RWPE1 (cell line): ENCODE results near the gene PDZRN4.
"Not testable (repeated sequence)": the region's sequence is repeated elsewhere in the genome, so short reads cannot be mapped to it uniquely, and the experiment has no call there.

Experiments
- CTCF ChIA-PET: fragments of 350-600 bp; sonication (Branson Sonifier 250); formaldehyde crosslinking; extraction: SDS; loops from one replicate; lab custom pipeline; 2021; lab: Yijun Ruan, JAX
- POLR2A ChIA-PET: fragments of 400-600 bp; formaldehyde crosslinking; extraction: SDS; loops from one replicate; lab custom pipeline; 2020; ENCODE audit warnings: antibody characterized with exemption; ENCODE audit not compliant: low non-redundant PET; lab: Yijun Ruan, JAX
- DNase-seq: peaks from one replicate; pipeline ENCODE4 v3.0.0; 2012; ENCODE audit warnings: low spot score
- H3K27ac ChIP-seq: fragments of 450-650 bp; 2 replicates; pipeline ENCODE4 v1.5.1; 2017
- CTCF ChIP-seq: fragments of 450-650 bp; conservative IDR thresholded peaks from 2 replicates; pipeline ENCODE4 v1.5.1; 2017; ENCODE audit warnings: low read depth, mild to moderate bottlenecking

Gene PDZRN4

GRCh38 chr12:41242603-41243002, 54.5 kb downstream of the PDZRN4 start:
- no peak for TF ChIP-seq CTCF
- POLR2A ChIA-PET: no interaction called here

GRCh38 chr12:41248391-41248790, 60.3 kb downstream of the PDZRN4 start:
- ChIA-PET POLR2A (no interaction called here), CTCF (interaction anchor here (0.9 kb wide), 1 partner anchor 10 kb away, joined by 4 read pairs; no protein-coding TSS in a partner anchor)
- no peak for TF ChIP-seq CTCF
- H3K27ac ChIP-seq: no peak overlapping the region
- DNase-seq: no peak

More at GRCh38 chr12:41242603-41243002, 54.5 kb downstream of the PDZRN4 start:
- no peak for DNase-seq
- CTCF ChIA-PET: no interaction called here
- H3K27ac ChIP-seq: no peak overlapping the region

DNA sequence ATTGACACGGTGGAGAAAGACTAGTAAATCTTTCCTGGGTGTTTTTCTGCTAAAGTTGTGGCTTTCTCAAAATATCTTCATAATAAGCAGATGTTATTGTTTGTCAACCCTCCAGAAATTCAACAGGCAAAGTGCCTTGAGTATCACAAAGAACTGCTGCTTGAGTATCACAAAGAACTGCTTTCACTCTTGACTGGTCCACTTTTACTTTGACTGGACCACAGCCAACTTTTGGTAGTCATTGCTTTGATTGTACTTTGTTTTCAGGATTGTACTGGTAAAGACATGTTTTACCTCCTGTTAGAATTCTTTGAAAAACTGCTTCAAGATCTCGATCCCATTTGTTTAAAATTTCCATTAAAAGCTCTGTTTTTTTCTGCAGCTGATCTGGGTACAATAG, 62.6 kb downstream of the PDZRN4 start:
- no peak for TF ChIP-seq CTCF
- no peak overlapping the region for H3K27ac ChIP-seq
- ChIA-PET CTCF (no interaction called here), POLR2A (no interaction called here)
- no peak for DNase-seq

DNA sequence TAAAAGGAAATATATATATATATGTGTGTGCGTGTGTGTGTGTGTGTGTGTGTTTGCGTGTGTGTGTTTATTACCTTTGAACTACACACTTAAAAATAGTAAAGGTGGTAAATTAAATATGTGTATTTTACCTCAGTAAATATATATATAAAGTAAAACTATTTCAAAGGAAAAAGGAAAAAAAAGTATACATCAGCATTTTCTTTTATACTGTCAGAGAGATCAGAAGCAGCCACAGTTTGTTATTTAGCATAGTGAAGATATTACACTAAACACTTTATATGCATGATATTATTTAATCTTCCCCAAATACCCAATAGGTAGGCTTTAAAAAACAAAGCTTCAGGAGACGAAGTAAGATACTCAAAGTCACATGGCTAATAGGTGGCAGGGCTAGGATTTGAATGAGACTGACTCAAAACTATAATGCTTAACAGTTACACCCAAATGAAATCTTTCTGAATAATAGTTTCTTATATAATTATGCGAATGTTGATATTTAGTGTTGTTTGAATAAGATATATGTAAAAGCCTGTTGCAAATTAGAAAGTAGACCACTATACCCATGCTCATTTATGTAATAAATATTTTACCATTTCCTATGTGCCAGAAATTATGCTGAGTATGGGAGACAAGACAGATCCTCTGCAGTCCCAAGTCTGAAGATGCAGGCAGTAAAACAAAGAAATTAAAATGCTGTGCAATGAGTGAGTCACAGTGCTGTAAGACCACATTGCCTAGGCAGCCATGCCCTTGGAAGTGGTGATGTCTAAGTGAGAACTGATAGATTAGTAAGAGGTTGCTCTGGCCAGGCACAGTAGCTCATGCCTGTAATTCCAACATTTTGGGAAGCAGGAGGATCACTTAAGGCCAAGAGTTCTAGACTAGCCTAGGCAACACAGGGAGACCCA, 66.1 kb downstream of the PDZRN4 start:
- ChIA-PET POLR2A (no interaction called here), CTCF (no interaction called here)
- TF ChIP-seq CTCF: no peak
- DNase-seq: no peak
- H3K27ac ChIP-seq: no peak overlapping the region

DNA sequence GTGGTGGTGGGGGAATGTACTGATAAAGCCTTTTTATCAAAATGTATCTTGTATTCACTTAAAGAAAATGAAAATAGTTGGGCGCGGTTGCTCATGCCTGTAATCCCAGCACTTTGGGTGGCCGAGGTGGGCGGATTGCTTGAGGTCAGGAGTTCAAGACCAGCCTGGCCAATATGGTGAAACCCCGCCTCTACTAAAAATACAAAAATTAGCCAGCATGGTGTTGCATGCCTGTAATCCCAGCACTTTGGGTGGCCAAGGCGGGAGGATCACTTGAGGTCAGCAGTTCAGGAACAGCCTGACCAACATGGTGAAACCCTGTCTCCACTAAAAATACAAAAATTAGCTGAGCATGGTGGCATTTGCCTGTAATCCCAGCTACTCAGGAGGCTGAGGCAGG, 75.1 kb downstream of the PDZRN4 start:
- CTCF ChIA-PET, DNase-seq, H3K27ac ChIP-seq, POLR2A ChIA-PET: not testable (repeated sequence)

GRCh38 chr12:41264281-41264680, 76.2 kb downstream of the PDZRN4 start:
- no peak overlapping the region for H3K27ac ChIP-seq
- POLR2A ChIA-PET: no interaction called here
- CTCF ChIA-PET: interaction anchor here (0.6 to 1.2 kb wide), 8 partner anchors 13 to 1132 kb away, joined by 3 to 5 read pairs (median 3); no protein-coding TSS in a partner anchor
- TF ChIP-seq CTCF: peak; percentile 55
- peak; percentile 4 for DNase-seq

DNA sequence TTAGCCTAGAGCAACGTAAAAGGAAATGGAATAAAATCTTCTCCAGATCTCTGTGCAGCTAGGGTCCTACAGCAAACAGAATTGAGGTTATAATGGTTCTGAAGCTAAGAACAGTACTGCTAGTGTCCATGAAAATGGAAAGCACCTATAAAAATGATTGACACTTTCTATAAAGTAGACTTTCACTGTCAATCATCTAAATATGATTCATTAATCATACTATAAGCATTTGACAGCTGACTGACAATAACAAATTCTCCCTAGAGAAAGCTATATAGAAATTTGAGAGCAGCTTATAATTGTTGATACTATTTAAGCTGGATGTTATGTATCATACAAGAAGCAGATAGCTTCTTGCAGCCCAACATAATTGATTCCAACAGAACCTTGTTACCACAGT, 80.9 kb downstream of the PDZRN4 start:
- DNase-seq: no peak
- CTCF ChIA-PET: no interaction called here
- POLR2A ChIA-PET: no interaction called here
- no peak for TF ChIP-seq CTCF
- H3K27ac ChIP-seq: no peak overlapping the region
